HG03521 (cell line): ENCODE data around the gene GLI1.
"Not testable (repeated sequence)": the region's sequence is repeated elsewhere in the genome, so short reads cannot be mapped to it uniquely, and the experiment has no call there.

Source experiments
- ATAC-seq: cut with Tn5 transposase; IDR thresholded peaks from one replicate; pipeline ENCODE4 v1.9.1; 2021; ENCODE audit warnings: mild to moderate bottlenecking, moderate library complexity; ENCODE audit not compliant: unreplicated experiment

GLI1 gene

GRCh38 chr12:57441393-57441792 is 18.2 kb upstream of the GLI1 start:
- not testable (repeated sequence) for ATAC-seq

- ATAC-seq = no peak
Observed at GRCh38 chr12:57441846-57442427, 17.6 kb upstream of the GLI1 start.

GRCh38 chr12:57444337-57444736 is 15.2 kb upstream of the GLI1 start:
- ATAC-seq = not testable (repeated sequence)

- no peak for ATAC-seq
Observed at GRCh38 chr12:57444744-57445143, 14.8 kb upstream of the GLI1 start.

GRCh38 chr12:57446292-57446960 is 13.2 kb upstream of the GLI1 start:
- no peak for ATAC-seq

- no peak for ATAC-seq
Observed at GRCh38 chr12:57448669-57449068, 10.9 kb upstream of the GLI1 start.

GRCh38 chr12:57449375-57449774 is 10.2 kb upstream of the GLI1 start:
- no peak for ATAC-seq

- no peak for ATAC-seq
Observed at GRCh38 chr12:57450057-57450456, 9.5 kb upstream of the GLI1 start.

- no peak for ATAC-seq
Observed at GRCh38 chr12:57451233-57451778, 8.3 kb upstream of the GLI1 start.

- no peak for ATAC-seq
Observed at GRCh38 chr12:57452181-57452936, 7.2 kb upstream of the GLI1 start.

- peak; percentile 42 for ATAC-seq
Observed at GRCh38 chr12:57452937-57453509, 6.6 kb upstream of the GLI1 start.

GRCh38 chr12:57454213-57454565 is 5.4 kb upstream of the GLI1 start:
- ATAC-seq = no peak

GRCh38 chr12:57454566-57455373 is 4.8 kb upstream of the GLI1 start, which contains the start of gene INHBE:
TSS of gene INHBE (plus strand) at chr12:57455307. CDS start at chr12:57455537, 230 bp downstream.
- no peak for ATAC-seq

- ATAC-seq = no peak
Observed at GRCh38 chr12:57455374-57456144, 4.0 kb upstream of the GLI1 start.

- ATAC-seq = no peak
Observed at GRCh38 chr12:57456145-57456700, 3.4 kb upstream of the GLI1 start.

GRCh38 chr12:57456737-57457490 is 2.7 kb upstream of the GLI1 start:
- no peak for ATAC-seq

GRCh38 chr12:57458665-57459054 is 925 bp upstream of the GLI1 start:
- ATAC-seq = no peak

GRCh38 chr12:57459055-57459749 is 383 bp upstream of the GLI1 start:
- ATAC-seq = peak; percentile 58
